SK-N-SH treated with all-trans-retinoic acid at 6 μM for 48 hours (cell line): ENCODE data around the gene GRM3.

Experiments used
- ATAC-seq: fragments of 200-7000 bp; cut with Tn5 transposase; 3 replicates; pipeline ENCODE4 v1.9.1; 2020; ENCODE audit warnings: mild to moderate bottlenecking, moderate library complexity
- ARNTL ChIP-seq: fragments of 450-650 bp; formaldehyde crosslinking; IDR thresholded peaks from 2 replicates; pipeline ENCODE4 v1.5.0; 2020; ENCODE audit warnings: low read depth, mild to moderate bottlenecking, moderate library complexity, borderline replicate concordance
- BACH2 ChIP-seq: fragments of 250-450 bp; sonication (Bioruptor Pico); IDR thresholded peaks from 2 replicates; pipeline ENCODE4 v1.9.0; 2021; ENCODE audit warnings: mild to moderate bottlenecking, borderline replicate concordance
- CREB5 ChIP-seq: fragments of 250-450 bp; sonication (Bioruptor Pico); IDR thresholded peaks from 2 replicates; pipeline ENCODE4 v1.5.1; 2020; ENCODE audit warnings: low read depth, mild to moderate bottlenecking, moderate library complexity
- CSRNP3 ChIP-seq: fragments of 250-450 bp; sonication (Bioruptor Pico); IDR thresholded peaks from 2 replicates; pipeline ENCODE4 v1.5.1; 2021; ENCODE audit warnings: mild to moderate bottlenecking, moderate library complexity
- ESRRG ChIP-seq: fragments of 250-450 bp; sonication (Bioruptor Pico); IDR thresholded peaks from 2 replicates; pipeline ENCODE4 v1.6.1; 2021; ENCODE audit warnings: mild to moderate bottlenecking
- GLIS3 ChIP-seq: fragments of 250-450 bp; sonication (Bioruptor Pico); IDR thresholded peaks from 2 replicates; pipeline ENCODE4 v1.5.0; 2020; ENCODE audit warnings: mild to moderate bottlenecking, moderate library complexity
- ISL1 ChIP-seq: fragments of 250-450 bp; sonication (Bioruptor Pico); IDR thresholded peaks from 2 replicates; pipeline ENCODE4 v2.1.2; 2022; ENCODE audit warnings: mild to moderate bottlenecking, moderate library complexity
- OSR1 ChIP-seq: fragments of 250-450 bp; sonication (Bioruptor Pico); IDR thresholded peaks from 2 replicates; pipeline ENCODE4 v1.8.0; 2022; ENCODE audit warnings: moderate library complexity, mild to moderate bottlenecking, inconsistent platforms
- PATZ1 ChIP-seq: fragments of 250-450 bp; sonication (Bioruptor Pico); IDR thresholded peaks from 2 replicates; pipeline ENCODE4 v1.8.0; 2020; ENCODE audit warnings: mild to moderate bottlenecking, moderate library complexity, borderline replicate concordance
- POU6F1 ChIP-seq: fragments of 250-450 bp; sonication (Bioruptor Pico); IDR thresholded peaks from 2 replicates; pipeline ENCODE4 v1.8.0; 2021; ENCODE audit warnings: low read depth, mild to moderate bottlenecking, moderate library complexity, borderline replicate concordance
- PPARA ChIP-seq: fragments of 250-450 bp; sonication (Bioruptor Pico); IDR thresholded peaks from 2 replicates; pipeline ENCODE4 v1.5.0; 2020; ENCODE audit warnings: mild to moderate bottlenecking, borderline replicate concordance
- RARB ChIP-seq: fragments of 250-450 bp; sonication (Bioruptor Pico); IDR thresholded peaks from 2 replicates; pipeline ENCODE4 v1.8.0; 2021; ENCODE audit warnings: mild to moderate bottlenecking, moderate library complexity
- SNAI2 ChIP-seq: fragments of 250-450 bp; sonication (Bioruptor Pico); IDR thresholded peaks from 2 replicates; pipeline ENCODE4 v1.5.0; 2020; ENCODE audit warnings: mild to moderate bottlenecking, moderate library complexity
- TCF4 ChIP-seq: fragments of 250-450 bp; sonication (Bioruptor Pico); IDR thresholded peaks from 2 replicates; pipeline ENCODE4 v1.8.0; 2021; ENCODE audit warnings: mild to moderate bottlenecking, moderate library complexity, borderline replicate concordance
- TOX ChIP-seq: fragments of 250-450 bp; sonication (Bioruptor Pico); IDR thresholded peaks from 2 replicates; pipeline ENCODE4 v1.8.0; 2021; ENCODE audit warnings: mild to moderate bottlenecking, moderate library complexity, borderline replicate concordance
- TSHZ2 ChIP-seq: fragments of 250-450 bp; sonication (Bioruptor Pico); IDR thresholded peaks from 2 replicates; pipeline ENCODE4 v1.5.0; 2020; ENCODE audit warnings: mild to moderate bottlenecking, moderate library complexity
- ZC3H10 ChIP-seq: fragments of 250-450 bp; sonication (Bioruptor Pico); IDR thresholded peaks from 2 replicates; pipeline ENCODE4 v1.5.1; 2021; ENCODE audit warnings: mild to moderate bottlenecking, moderate library complexity
- ZFP3 ChIP-seq: fragments of 250-450 bp; sonication (Bioruptor Pico); IDR thresholded peaks from 2 replicates; pipeline ENCODE4 v1.5.0; 2020; ENCODE audit warnings: mild to moderate bottlenecking, moderate library complexity
- ZFP30 ChIP-seq: fragments of 450-650 bp; formaldehyde crosslinking; IDR thresholded peaks from 2 replicates; pipeline ENCODE4 v1.5.0; 2022; ENCODE audit warnings: mild to moderate bottlenecking, moderate library complexity
- ZNF565 ChIP-seq: fragments of 450-650 bp; formaldehyde crosslinking; conservative IDR thresholded peaks from 2 replicates; pipeline ENCODE4 v1.5.0; 2020; ENCODE audit warnings: low read depth, mild to moderate bottlenecking, moderate library complexity
- ZNF70 ChIP-seq: fragments of 450-650 bp; formaldehyde crosslinking; IDR thresholded peaks from 2 replicates; pipeline ENCODE4 v1.5.0; 2020; ENCODE audit warnings: mild to moderate bottlenecking, moderate library complexity
- ZNF8 ChIP-seq: fragments of 450-650 bp; formaldehyde crosslinking; IDR thresholded peaks from 2 replicates; pipeline ENCODE4 v1.5.0; 2020; ENCODE audit warnings: mild to moderate bottlenecking, moderate library complexity

GRM3 gene

GRCh38 chr7:86645225-86645608, 1.5 kb downstream of the GRM3 start:
- peak; percentile 11; the same call in 2 of the 3 replicates for ATAC-seq
- TF ChIP-seq RARB (no peak), ARNTL (no peak), PATZ1 (CRISPR knock-in tag) (no peak), ZFP30 (CRISPR knock-in tag) (no peak), TSHZ2 (CRISPR knock-in tag) (no peak), BACH2 (CRISPR knock-in tag) (no peak), TCF4 (CRISPR knock-in tag) (no peak), CSRNP3 (no peak), ISL1 (CRISPR knock-in tag) (no peak), ESRRG (no peak), SNAI2 (CRISPR knock-in tag) (no peak), ZNF565 (CRISPR knock-in tag) (no peak), ZFP3 (CRISPR knock-in tag) (no peak), OSR1 (no peak), ZNF8 (CRISPR knock-in tag) (no peak), GLIS3 (CRISPR knock-in tag) (no peak), CREB5 (CRISPR knock-in tag) (no peak), POU6F1 (CRISPR knock-in tag) (no peak), ZNF70 (no peak), PPARA (no peak)

- TF ChIP-seq TOX (no peak), ZC3H10 (no peak), ARNTL (no peak), ZFP3 (CRISPR knock-in tag) (no peak), TSHZ2 (CRISPR knock-in tag) (no peak), CREB5 (CRISPR knock-in tag) (no peak), PATZ1 (CRISPR knock-in tag) (no peak), OSR1 (no peak), ISL1 (CRISPR knock-in tag) (no peak), GLIS3 (CRISPR knock-in tag) (no peak), SNAI2 (CRISPR knock-in tag) (no peak), PPARA (no peak)
- no peak for ATAC-seq
Observed at GRCh38 chr7:86645676-86646276, 2.1 kb downstream of the GRM3 start.
